HL-60 (cell line): ENCODE data around the gene RASSF1.

Experiments used
- DNase-seq, 2 experiments: peaks; one replicate each; pipeline ENCODE4 v3.0.0-alpha.2; 2010 to 2020; ENCODE audit warnings: low read depth in 1 of 2, low spot score in 1 of 2
- H3K27ac ChIP-seq: fragments of 250-450 bp; sonication (Bioruptor Pico); replicated peaks from 2 replicates; pipeline ENCODE4 v1.5.1; 2020; ENCODE audit warnings: mild to moderate bottlenecking, moderate library complexity
- H3K27me3 ChIP-seq: fragments of 250-450 bp; sonication (Bioruptor Pico); 2 replicates; pipeline ENCODE4 v1.5.1; 2021; ENCODE audit warnings: mild to moderate bottlenecking, moderate library complexity; ENCODE audit not compliant: insufficient read depth, poor library complexity, severe bottlenecking
- H3K4me3 ChIP-seq: replicated peaks from 2 replicates; pipeline ENCODE4 v1.5.1; 2011; ENCODE audit warnings: mild to moderate bottlenecking, control low read depth, low read length; ENCODE audit not compliant: insufficient read depth
- GABPA ChIP-seq: IDR thresholded peaks from 2 replicates; pipeline ENCODE4 v1.6.1; 2012; ENCODE audit warnings: low read depth
- POLR2AphosphoS5 ChIP-seq: IDR thresholded peaks from 2 replicates; pipeline ENCODE4 v1.6.1; 2012; ENCODE audit warnings: low read depth
- REST ChIP-seq: IDR thresholded peaks from 2 replicates; pipeline ENCODE4 v1.6.1; 2012; ENCODE audit warnings: low read depth; ENCODE audit not compliant: insufficient replicate concordance
- SPI1 ChIP-seq: IDR thresholded peaks from 2 replicates; pipeline ENCODE4 v1.6.1; 2012; ENCODE audit warnings: low read depth, mild to moderate bottlenecking, borderline replicate concordance
- TF ChIP-seq, protein P1 (sequence below): IDR thresholded peaks from one replicate; pipeline ENCODE4 v1.5.1; 2011; ENCODE audit warnings: low read length, control low read depth, inconsistent platforms; ENCODE audit not compliant: insufficient read depth

RASSF1 gene

GRCh38 chr3:50321336-50322114 is 19.1 kb downstream of the RASSF1 start:
- peak; percentile 78 to 87 for DNase-seq
- TF ChIP-seq GABPA (no peak), REST (no peak), SPI1 (no peak), POLR2AphosphoS5 (peak; percentile 32; the same call in 1 of the 2 replicates)
- TF ChIP-seq, protein P1, sequence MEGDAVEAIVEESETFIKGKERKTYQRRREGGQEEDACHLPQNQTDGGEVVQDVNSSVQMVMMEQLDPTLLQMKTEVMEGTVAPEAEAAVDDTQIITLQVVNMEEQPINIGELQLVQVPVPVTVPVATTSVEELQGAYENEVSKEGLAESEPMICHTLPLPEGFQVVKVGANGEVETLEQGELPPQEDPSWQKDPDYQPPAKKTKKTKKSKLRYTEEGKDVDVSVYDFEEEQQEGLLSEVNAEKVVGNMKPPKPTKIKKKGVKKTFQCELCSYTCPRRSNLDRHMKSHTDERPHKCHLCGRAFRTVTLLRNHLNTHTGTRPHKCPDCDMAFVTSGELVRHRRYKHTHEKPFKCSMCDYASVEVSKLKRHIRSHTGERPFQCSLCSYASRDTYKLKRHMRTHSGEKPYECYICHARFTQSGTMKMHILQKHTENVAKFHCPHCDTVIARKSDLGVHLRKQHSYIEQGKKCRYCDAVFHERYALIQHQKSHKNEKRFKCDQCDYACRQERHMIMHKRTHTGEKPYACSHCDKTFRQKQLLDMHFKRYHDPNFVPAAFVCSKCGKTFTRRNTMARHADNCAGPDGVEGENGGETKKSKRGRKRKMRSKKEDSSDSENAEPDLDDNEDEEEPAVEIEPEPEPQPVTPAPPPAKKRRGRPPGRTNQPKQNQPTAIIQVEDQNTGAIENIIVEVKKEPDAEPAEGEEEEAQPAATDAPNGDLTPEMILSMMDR, result peak; percentile 32
- peak overlapping the region; percentile 68 for H3K4me3 ChIP-seq
- H3K27me3 ChIP-seq, result no peaks in the 10 kb centered on the region
- H3K27ac ChIP-seq, result peak overlapping the region; percentile 100

DNA sequence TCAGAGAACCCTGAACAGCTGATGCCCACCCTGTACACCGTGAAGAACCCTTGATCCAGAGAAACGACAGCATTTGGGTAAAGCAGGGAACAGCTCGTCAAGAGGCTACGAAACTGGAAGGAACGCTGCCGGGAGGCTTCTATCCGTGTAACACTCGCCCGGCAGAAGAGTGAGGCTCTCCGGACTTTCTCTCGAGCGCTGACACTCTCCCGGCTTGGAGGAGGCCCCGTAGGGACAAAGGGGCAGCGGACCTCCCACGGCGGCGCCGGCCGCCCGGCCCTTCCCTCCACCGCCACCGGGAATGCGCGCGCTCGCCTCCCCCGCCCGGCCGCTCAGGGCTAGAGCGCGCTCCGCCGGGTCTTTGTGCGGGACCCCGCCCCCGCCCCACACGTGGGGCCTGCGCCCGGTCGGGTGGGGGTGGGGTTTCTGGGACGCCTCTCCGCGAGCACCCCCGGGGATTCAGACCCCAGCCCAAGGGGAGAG is 19.7 kb downstream of the RASSF1 start:
- no peak for TF ChIP-seq POLR2AphosphoS5
- peak; percentile 60 to 65 for DNase-seq
- no peaks in the 10 kb centered on the region for H3K27me3 ChIP-seq
- peak overlapping the region; percentile 100 for H3K27ac ChIP-seq
- peak overlapping the region; percentile 68 for H3K4me3 ChIP-seq

DNA sequence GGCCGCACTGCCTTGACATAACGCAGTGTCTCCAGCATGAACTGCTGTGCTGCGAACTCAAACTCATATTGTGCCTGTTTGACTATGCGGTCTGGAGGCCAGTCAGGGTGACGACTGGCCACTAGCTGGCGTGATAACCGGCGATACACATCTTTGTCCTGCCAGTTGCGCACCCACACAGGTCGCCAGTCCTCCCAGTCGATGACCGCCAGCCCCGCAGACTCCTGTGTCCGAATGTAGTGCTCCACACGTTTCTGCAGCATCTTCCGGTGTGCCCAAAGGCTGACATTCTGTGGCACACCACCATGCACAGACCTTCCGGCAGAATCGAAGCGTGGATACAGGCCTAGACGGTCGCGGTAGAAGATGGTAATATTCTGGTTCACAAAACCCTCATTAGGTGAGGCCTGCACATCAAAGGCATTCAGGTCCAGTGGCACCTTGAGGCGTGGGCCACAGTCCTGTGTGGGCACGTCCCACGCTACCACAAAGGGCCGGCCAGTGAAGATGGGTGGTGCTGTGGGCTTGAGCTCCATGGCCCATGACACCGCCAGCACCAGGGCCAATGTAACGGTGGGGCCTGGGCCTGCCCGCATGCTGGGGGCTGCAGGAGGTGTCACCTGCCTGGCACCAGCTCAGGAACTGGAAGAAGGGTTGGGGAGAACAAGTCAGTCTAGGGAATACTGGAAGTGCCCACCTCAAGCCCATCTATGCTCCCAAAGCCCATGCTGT is 20.6 kb downstream of the RASSF1 start:
- Histone ChIP-seq H3K27ac (peak overlapping the region; percentile 100; the same call in 1 of the 2 replicates), H3K4me3 (peak overlapping the region; percentile 68), H3K27me3 (no peaks in the 10 kb centered on the region)
- DNase-seq, result no peak
- TF ChIP-seq REST (no peak), GABPA (no peak), POLR2AphosphoS5 (no peak), SPI1 (no peak)
- TF ChIP-seq, protein P1, result no peak

- no peaks in the 10 kb centered on the region for H3K27me3 ChIP-seq
- no peak overlapping the region for H3K4me3 ChIP-seq
- DNase-seq, result no peak
- no peak for TF ChIP-seq POLR2AphosphoS5
- TF ChIP-seq, protein P1, result no peak
- no peak for TF ChIP-seq REST
- TF ChIP-seq GABPA, result no peak
- TF ChIP-seq SPI1, result no peak
- no peak overlapping the region for H3K27ac ChIP-seq
Observed at GRCh38 chr3:50319181-50319893, 21.3 kb downstream of the RASSF1 start.
